HepG2 (cell line): ENCODE data around the gene SERINC5. TPM values are rescaled to one million over a fixed set of nuclear protein-coding genes. Genes with fewer than 3 reads are reported as not detected.

Experiments used
- AGO1 ChIP-seq: fragments of 200-400 bp; formaldehyde crosslinking; IDR thresholded peaks from 2 replicates; pipeline ENCODE4 v1.6.1; 2017; ENCODE audit warnings: mild to moderate bottlenecking, low read depth, low read length, moderate library complexity; ENCODE audit not compliant: poor library complexity, severe bottlenecking
- ASH2L ChIP-seq: fragments of 300-600, 200-600 bp; sonication (generic); IDR thresholded peaks from 2 replicates; pipeline ENCODE4 v1.7.0; 2017; ENCODE audit warnings: low read depth, mild to moderate bottlenecking, moderate library complexity, mixed read lengths, low read length; ENCODE audit not compliant: insufficient read length
- BCL6 ChIP-seq: IDR thresholded peaks from 2 replicates; pipeline ENCODE4 v1.6.1; 2016; ENCODE audit warnings: missing genetic modification reagents, missing compliant biosample characterization
- CREB1 ChIP-seq, 2 experiments: fragments of 450-650 bp in 1 of 2; IDR thresholded peaks; 2 replicates each; pipeline ENCODE4 v1.6.1; 2016 to 2017; ENCODE audit warnings: control low read depth in 1 of 2, mild to moderate bottlenecking in 1 of 2, missing compliant biosample characterization in 1 of 2, missing genetic modification characterization in 1 of 2
- ELF1 ChIP-seq: sonication (generic); formaldehyde crosslinking; IDR thresholded peaks from 2 replicates; pipeline ENCODE4 v1.4.0; 2020; ENCODE audit warnings: missing genetic modification reagents
- ELK4 ChIP-seq: sonication (generic); formaldehyde crosslinking; IDR thresholded peaks from 2 replicates; pipeline ENCODE4 v1.9.0; 2021; ENCODE audit warnings: missing genetic modification reagents, borderline replicate concordance
- EP300 ChIP-seq, 3 experiments: sonication (generic) in 1 of 3; formaldehyde crosslinking in 1 of 3; IDR thresholded peaks; 2 replicates each; pipeline versions ENCODE4 v1.5.1 to v1.6.1; 2011 to 2020; ENCODE audit warnings: low read depth in 2 of 3, low read length in 2 of 3, borderline replicate concordance in 1 of 3, improper control_type of control experiment in 1 of 3, mild to moderate bottlenecking in 1 of 3, missing genetic modification reagents in 1 of 3, moderate library complexity in 1 of 3
- FOXA3 ChIP-seq: IDR thresholded peaks from 2 replicates; pipeline ENCODE4 v1.6.1; 2016; ENCODE audit warnings: missing genetic modification reagents, missing compliant biosample characterization
- FOXM1 ChIP-seq: sonication (generic); formaldehyde crosslinking; IDR thresholded peaks from 2 replicates; pipeline ENCODE4 v1.5.0; 2020; ENCODE audit warnings: missing genetic modification reagents
- HCFC1 ChIP-seq: fragments of 150-350 bp; IDR thresholded peaks from 2 replicates; pipeline ENCODE4 v1.6.1; 2014; ENCODE audit warnings: low read depth, low read length
- HIVEP1 ChIP-seq: sonication (generic); formaldehyde crosslinking; IDR thresholded peaks from 2 replicates; pipeline ENCODE4 v1.4.0; 2020; ENCODE audit warnings: mild to moderate bottlenecking, missing genetic modification reagents
- HNF4A ChIP-seq: sonication (generic); formaldehyde crosslinking; IDR thresholded peaks from 2 replicates; pipeline ENCODE4 v1.4.0; 2020; ENCODE audit warnings: missing genetic modification reagents
- ISL2 ChIP-seq: sonication (generic); formaldehyde crosslinking; IDR thresholded peaks from 2 replicates; pipeline ENCODE4 v1.5.0; 2020; ENCODE audit warnings: missing genetic modification reagents
- JUN ChIP-seq: sonication (generic); formaldehyde crosslinking; IDR thresholded peaks from 2 replicates; pipeline ENCODE4 v1.4.0; 2020; ENCODE audit warnings: mild to moderate bottlenecking, missing genetic modification reagents
- KDM4B ChIP-seq: sonication (generic); formaldehyde crosslinking; IDR thresholded peaks from 2 replicates; pipeline ENCODE4 v1.4.0; 2020; ENCODE audit warnings: missing genetic modification reagents
- NFE2L1 ChIP-seq: sonication (generic); formaldehyde crosslinking; IDR thresholded peaks from 2 replicates; pipeline ENCODE4 v1.4.0; 2020; ENCODE audit warnings: missing genetic modification reagents, mild to moderate bottlenecking, borderline replicate concordance
- POLR2AphosphoS2 ChIP-seq: IDR thresholded peaks from 2 replicates; pipeline ENCODE4 v1.6.1; 2011; ENCODE audit warnings: low read depth, low read length, improper control_type of control experiment
- RAD21 ChIP-seq: fragments of 450-650 bp; formaldehyde crosslinking; IDR thresholded peaks from 2 replicates; pipeline ENCODE4 v1.5.0; 2020; ENCODE audit warnings: mild to moderate bottlenecking
- RBAK ChIP-seq: sonication (generic); formaldehyde crosslinking; IDR thresholded peaks from 2 replicates; pipeline ENCODE4 v1.5.1; 2020; ENCODE audit warnings: mild to moderate bottlenecking, missing genetic modification reagents
- RFX3 ChIP-seq: IDR thresholded peaks from 2 replicates; pipeline ENCODE4 v1.6.1; 2016; ENCODE audit warnings: missing biosample characterization, missing genetic modification reagents
- RFXANK ChIP-seq: IDR thresholded peaks from 2 replicates; pipeline ENCODE4 v1.6.1; 2016
- RNF2 ChIP-seq: fragments of 450-650 bp; conservative IDR thresholded peaks from 2 replicates; pipeline ENCODE4 v1.6.1; 2016; ENCODE audit warnings: low read depth
- SOX6 ChIP-seq, 2 experiments: fragments of 450-650 bp in 1 of 2; sonication (generic) in 1 of 2; formaldehyde crosslinking in 1 of 2; IDR thresholded peaks; 2 replicates each; pipeline versions ENCODE4 v1.4.0 to v1.6.1; 2017 to 2020; ENCODE audit warnings: antibody characterized with exemption in 1 of 2, mild to moderate bottlenecking in 1 of 2, missing genetic modification reagents in 1 of 2
- SRF ChIP-seq: IDR thresholded peaks from 2 replicates; pipeline ENCODE4 v1.6.1; 2011; ENCODE audit warnings: mild to moderate bottlenecking, low read depth, low read length, moderate library complexity
- ZFAT ChIP-seq: sonication (generic); formaldehyde crosslinking; conservative IDR thresholded peaks from 2 replicates; pipeline ENCODE4 v1.8.1; 2023; ENCODE audit warnings: missing genetic modification reagents, inconsistent platforms
- ZNF224 ChIP-seq: sonication (generic); formaldehyde crosslinking; IDR thresholded peaks from 2 replicates; pipeline ENCODE4 v1.5.0; 2020; ENCODE audit warnings: mild to moderate bottlenecking, missing genetic modification reagents
- ZNF232 ChIP-seq: sonication (generic); formaldehyde crosslinking; IDR thresholded peaks from 2 replicates; pipeline ENCODE4 v1.4.0; 2020; ENCODE audit warnings: missing genetic modification reagents, borderline replicate concordance
- ZNF451 ChIP-seq: sonication (generic); formaldehyde crosslinking; IDR thresholded peaks from 2 replicates; pipeline ENCODE4 v1.5.0; 2020; ENCODE audit warnings: mild to moderate bottlenecking, missing genetic modification reagents
- ZNF564 ChIP-seq: sonication (generic); formaldehyde crosslinking; IDR thresholded peaks from 2 replicates; pipeline ENCODE4 v1.8.1; 2023; ENCODE audit warnings: mild to moderate bottlenecking, missing genetic modification reagents
- ZNF614 ChIP-seq: IDR thresholded peaks from 2 replicates; pipeline ENCODE4 v1.6.1; 2018; ENCODE audit warnings: missing biosample characterization, missing genetic modification reagents, inconsistent platforms, borderline replicate concordance
- ZNF790 ChIP-seq: sonication (generic); formaldehyde crosslinking; IDR thresholded peaks from 2 replicates; pipeline ENCODE4 v1.8.0; 2022; ENCODE audit warnings: missing genetic modification reagents, mild to moderate bottlenecking, borderline replicate concordance
- polyA plus RNA-seq, 8 experiments: library from polyadenylated mRNA; depleted of rRNA in 3 of 8; stranded (reverse) in 7 of 8; unstranded in 1 of 8; fragments of >200 nt; fragmentation: Illumina TruSeq in 4 of 8; extraction: Trizol in 4 of 8; gene quantifications; 2 replicates each; pipeline versions ENCODE4 v1.2.1 to v1.2.3, GENCODE V29; 2011 to 2016; ENCODE audit warnings: low read depth in 4 of 8, missing spikeins in 1 of 8, mixed read lengths in 1 of 8; ENCODE audit not compliant: insufficient read depth in 1 of 8
- total RNA-seq, 5 experiments: library from RNA; depleted of rRNA; stranded (reverse); fragments of >200 nt; fragmentation: Illumina TruSeq; extraction: Trizol; gene quantifications; 2 replicates each; pipeline ENCODE4 v1.2.3, GENCODE V29; 2016; ENCODE audit warnings: low read depth in 1 of 5
- TF ChIP-seq, protein P1 (sequence below): sonication (generic); formaldehyde crosslinking; IDR thresholded peaks from 2 replicates; pipeline ENCODE4 v1.4.0; 2020; ENCODE audit warnings: missing genetic modification reagents

The SERINC5 gene
- total and polyA plus RNA-seq, 2 of the 13 experiments (the other 11 are each of a cell fraction or from before 2014, with no cell fraction given), result 17.3 to 22.8 TPM

- TF ChIP-seq ZNF614 (CRISPR knock-in tag), result no peak
- no peak for TF ChIP-seq ASH2L
- TF ChIP-seq RAD21, result no peak
- no peak for TF ChIP-seq KDM4B
- TF ChIP-seq RFX3 (CRISPR knock-in tag), result no peak
- no peak for TF ChIP-seq ELF1 (CRISPR knock-in tag)
- TF ChIP-seq AGO1, result no peak
- no peak for TF ChIP-seq RBAK
- no peak for TF ChIP-seq POLR2AphosphoS2
- peak; percentile 42; the same call in 1 of the 2 replicates for TF ChIP-seq HNF4A (CRISPR knock-in tag)
- no peak for TF ChIP-seq CREB1 (IDR thresholded peaks at IDR 0.05)
- TF ChIP-seq CREB1 (CRISPR knock-in tag; IDR thresholded peaks at IDR 0.05), result 0 out of 2 replicates have a peak, but pooled peaks have one; percentile 21
- TF ChIP-seq FOXA3 (CRISPR knock-in tag), result no peak
- no peak for TF ChIP-seq ZNF564 (CRISPR knock-in tag)
- TF ChIP-seq NFE2L1 (CRISPR knock-in tag), result no peak
- TF ChIP-seq ZNF451 (CRISPR knock-in tag), result no peak
- TF ChIP-seq ZNF232 (CRISPR knock-in tag), result no peak
- no peak for TF ChIP-seq HCFC1
- no peak for TF ChIP-seq SOX6 (IDR thresholded peaks at IDR 0.05)
- peak; percentile 24; the same call in 1 of the 2 replicates for TF ChIP-seq SOX6 (CRISPR knock-in tag; IDR thresholded peaks at IDR 0.05)
- TF ChIP-seq ISL2 (CRISPR knock-in tag), result 0 out of 2 replicates have a peak, but pooled peaks have one; percentile 17
- TF ChIP-seq BCL6 (CRISPR knock-in tag), result peak; percentile 50
- no peak for TF ChIP-seq FOXM1 (CRISPR knock-in tag)
- TF ChIP-seq ZNF224 (CRISPR knock-in tag), result no peak
- no peak for TF ChIP-seq ELK4
- no peak for TF ChIP-seq RNF2
- no peak for TF ChIP-seq ZNF790 (CRISPR knock-in tag)
- no peak for TF ChIP-seq RFXANK
- no peak for TF ChIP-seq SRF
- no peak for TF ChIP-seq HIVEP1
- TF ChIP-seq EP300 (IDR thresholded peaks at IDR 0.05; ENCODE audit: low read depth in 2 of 2, low read length in 2 of 2), result peak in 1 of 2 experiments; percentile 53; a peak in 1 of 4 replicates
- TF ChIP-seq EP300 (CRISPR knock-in tag; IDR thresholded peaks at IDR 0.05; ENCODE audit: borderline replicate concordance), result no peak
- TF ChIP-seq JUN (CRISPR knock-in tag), result no peak
- TF ChIP-seq, protein P1, sequence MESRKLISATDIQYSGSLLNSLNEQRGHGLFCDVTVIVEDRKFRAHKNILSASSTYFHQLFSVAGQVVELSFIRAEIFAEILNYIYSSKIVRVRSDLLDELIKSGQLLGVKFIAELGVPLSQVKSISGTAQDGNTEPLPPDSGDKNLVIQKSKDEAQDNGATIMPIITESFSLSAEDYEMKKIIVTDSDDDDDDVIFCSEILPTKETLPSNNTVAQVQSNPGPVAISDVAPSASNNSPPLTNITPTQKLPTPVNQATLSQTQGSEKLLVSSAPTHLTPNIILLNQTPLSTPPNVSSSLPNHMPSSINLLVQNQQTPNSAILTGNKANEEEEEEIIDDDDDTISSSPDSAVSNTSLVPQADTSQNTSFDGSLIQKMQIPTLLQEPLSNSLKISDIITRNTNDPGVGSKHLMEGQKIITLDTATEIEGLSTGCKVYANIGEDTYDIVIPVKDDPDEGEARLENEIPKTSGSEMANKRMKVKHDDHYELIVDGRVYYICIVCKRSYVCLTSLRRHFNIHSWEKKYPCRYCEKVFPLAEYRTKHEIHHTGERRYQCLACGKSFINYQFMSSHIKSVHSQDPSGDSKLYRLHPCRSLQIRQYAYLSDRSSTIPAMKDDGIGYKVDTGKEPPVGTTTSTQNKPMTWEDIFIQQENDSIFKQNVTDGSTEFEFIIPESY (CRISPR knock-in tag), result peak; percentile 81; the same call in 1 of the 2 replicates
- no peak for TF ChIP-seq ZFAT
These were observed 40.3 kb downstream of the SERINC5 start (continued) for GRCh38 chr5:80215523-80215922.
